HG02763 (cell line): ENCODE data around the gene KRTAP9-2.
"Not testable (repeated sequence)": the region's sequence is repeated elsewhere in the genome, so short reads cannot be mapped to it uniquely, and the experiment has no call there.

Experiments used
- ATAC-seq: cut with Tn5 transposase; IDR thresholded peaks from one replicate; pipeline ENCODE4 v1.9.1; 2021; ENCODE audit warnings: mild to moderate bottlenecking, moderate library complexity; ENCODE audit not compliant: unreplicated experiment

Gene KRTAP9-2

DNA sequence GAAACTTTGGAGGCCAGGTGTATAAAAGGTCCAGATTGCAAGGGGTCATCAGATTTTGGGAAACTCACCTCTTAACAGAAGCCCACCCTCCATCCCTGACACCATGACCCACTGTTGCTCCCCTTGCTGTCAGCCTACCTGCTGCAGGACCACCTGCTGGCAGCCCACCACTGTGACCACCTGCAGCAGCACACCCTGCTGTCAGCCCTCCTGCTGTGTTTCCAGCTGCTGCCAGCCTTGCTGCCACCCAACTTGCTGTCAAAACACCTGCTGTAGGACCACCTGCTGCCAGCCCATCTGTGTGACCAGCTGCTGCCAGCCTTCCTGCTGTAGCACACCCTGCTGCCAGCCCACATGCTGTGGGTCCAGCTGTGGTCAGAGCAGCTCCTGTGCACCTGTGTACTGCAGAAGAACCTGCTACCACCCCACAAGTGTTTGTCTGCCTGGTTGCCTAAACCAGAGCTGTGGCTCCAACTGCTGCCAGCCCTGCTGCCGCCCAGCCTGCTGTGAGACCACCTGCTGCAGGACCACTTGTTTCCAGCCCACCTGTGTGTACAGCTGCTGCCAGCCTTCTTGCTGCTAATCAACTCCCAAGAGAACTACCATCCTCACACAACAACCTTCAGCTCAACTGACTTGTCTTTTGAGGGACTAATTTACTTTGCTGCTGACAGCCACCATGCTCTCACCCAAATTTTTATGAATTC is 6.1 kb downstream of the KRTAP9-2 start, which contains the start of gene KRTAP9-3:
TSS of gene KRTAP9-3 (plus strand) at position 51 of the 707 bp plus-strand sequence. CDS start at position 104, 53 bp downstream.
- ATAC-seq, result not testable (repeated sequence)

DNA sequence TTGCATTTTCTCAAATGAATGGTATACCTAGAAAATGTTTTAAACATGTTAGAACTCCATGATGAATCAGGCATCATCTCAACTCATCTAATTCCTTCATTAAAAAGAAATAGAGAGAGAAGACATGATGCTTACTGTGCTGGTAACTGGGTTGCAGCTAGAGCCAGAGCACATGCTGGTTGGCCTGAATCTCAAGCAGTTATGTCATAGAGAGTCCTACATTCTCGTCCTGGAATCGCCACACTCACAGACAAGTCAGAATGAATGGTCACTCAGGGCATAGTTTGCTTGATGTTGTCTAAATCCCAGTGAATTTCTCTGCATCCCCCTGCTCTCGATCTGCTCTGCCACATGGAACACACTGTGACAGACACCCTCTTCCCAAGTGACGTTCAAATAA is 10.7 kb downstream of the KRTAP9-2 start:
- ATAC-seq, result not testable (repeated sequence)

DNA sequence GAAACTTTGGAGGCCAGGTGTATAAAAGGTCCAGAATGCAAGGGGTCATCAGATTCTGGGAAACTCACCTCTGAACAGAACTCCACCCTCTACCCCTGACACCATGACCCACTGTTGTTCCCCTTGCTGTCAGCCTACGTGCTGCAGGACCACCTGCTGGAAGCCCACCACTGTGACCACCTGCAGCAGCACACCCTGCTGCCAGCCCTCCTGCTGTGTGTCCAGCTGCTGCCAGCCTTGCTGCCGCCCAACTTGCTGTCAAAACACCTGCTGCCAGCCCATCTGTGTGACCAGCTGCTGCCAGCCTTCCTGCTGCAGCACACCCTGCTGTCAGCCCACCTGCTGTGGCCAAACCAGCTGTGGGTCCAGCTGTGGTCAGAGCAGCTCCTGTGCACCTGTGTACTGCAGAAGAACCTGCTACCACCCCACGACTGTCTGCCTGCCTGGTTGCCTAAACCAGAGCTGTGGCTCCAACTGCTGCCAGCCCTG is 11.5 kb downstream of the KRTAP9-2 start, which contains the start of gene KRTAP9-8:
TSS of gene KRTAP9-8 (plus strand) at position 51 of the 489 bp plus-strand sequence. CDS start at position 104, 53 bp downstream.
- ATAC-seq, result not testable (repeated sequence)

DNA sequence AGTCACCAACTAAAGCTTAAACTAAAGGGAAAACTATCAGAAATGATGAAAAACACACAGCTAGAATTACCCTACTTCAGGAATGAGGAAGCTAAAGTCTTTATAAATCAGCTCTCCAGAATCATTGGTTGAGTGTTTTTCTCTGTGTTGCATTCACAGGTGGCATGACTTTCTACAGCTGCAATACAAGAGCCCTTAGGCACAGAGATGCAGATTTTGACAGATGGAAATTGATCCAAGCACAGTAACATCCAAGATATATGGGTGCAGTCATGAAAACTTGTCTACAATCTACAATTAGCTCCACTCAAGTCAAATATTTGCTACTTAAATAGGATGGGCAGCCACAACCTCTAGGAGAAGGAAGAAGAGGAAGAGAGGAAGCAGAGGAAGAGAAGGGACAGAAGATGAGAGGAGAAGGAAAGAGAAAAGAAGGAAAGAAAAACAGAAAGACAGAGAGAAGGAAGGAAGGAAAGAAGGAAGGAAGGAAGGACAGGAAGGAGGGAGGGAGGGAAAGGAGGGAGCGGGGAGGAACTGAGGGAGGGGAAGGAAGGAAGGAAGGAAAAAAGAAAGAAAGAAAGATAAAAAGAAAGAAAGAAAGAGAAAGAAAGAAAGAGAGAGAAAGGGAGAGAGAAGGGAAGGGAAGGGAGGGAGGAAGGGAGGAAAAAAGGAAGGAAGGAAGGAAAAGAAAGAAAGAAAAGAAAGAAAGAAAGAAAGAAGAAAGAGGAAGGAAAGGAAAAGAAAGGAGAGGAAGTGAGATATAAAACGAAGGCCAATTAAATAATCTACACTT is 20.7 kb downstream of the KRTAP9-2 start:
- ATAC-seq, result not testable (repeated sequence)

DNA sequence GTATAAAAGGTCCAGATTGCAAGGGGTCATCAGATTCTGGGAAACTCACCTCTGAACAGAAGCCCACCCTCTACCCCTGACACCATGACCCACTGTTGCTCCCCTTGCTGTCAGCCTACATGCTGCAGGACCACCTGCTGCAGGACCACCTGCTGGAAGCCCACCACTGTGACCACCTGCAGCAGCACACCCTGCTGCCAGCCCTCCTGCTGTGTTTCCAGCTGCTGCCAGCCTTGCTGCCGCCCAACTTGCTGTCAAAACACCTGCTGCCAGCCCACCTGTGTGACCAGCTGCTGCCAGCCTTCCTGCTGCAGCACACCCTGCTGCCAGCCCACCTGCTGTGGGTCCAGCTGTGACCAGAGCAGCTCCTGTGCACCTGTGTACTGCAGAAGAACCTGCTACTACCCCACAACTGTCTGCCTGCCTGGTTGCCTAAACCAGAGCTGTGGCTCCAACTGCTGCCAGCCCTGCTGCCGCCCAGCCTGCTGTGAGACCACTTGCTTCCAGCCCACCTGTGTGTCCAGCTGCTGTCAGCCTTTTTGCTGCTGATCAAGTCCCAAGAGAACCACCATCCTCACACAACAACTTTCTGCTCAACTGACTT is 23.3 kb downstream of the KRTAP9-2 start, which contains the start of gene KRTAP9-4:
TSS of gene KRTAP9-4 (plus strand) at position 51 of the 604 bp plus-strand sequence. CDS start at position 85, 34 bp downstream.
- not testable (repeated sequence) for ATAC-seq

DNA sequence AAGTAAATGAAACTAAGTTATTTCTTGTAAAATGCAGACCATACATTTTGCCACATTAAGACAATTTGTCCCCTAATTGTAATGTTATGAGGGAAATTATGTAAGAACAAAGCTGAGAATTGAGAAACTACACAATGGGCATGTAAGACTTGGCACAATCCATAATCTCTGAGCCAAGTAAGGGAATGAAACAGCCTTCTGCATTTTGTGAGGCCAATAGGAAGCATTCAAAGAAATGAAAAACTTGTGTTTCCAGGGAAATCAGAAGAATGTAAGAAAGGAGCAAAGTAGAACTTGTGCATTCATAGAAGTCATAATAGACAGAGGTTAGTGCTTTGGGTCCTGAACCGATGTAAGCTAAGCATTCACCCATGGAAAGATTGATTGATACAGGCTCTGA is 24.8 kb downstream of the KRTAP9-2 start:
- ATAC-seq, result no peak

DNA sequence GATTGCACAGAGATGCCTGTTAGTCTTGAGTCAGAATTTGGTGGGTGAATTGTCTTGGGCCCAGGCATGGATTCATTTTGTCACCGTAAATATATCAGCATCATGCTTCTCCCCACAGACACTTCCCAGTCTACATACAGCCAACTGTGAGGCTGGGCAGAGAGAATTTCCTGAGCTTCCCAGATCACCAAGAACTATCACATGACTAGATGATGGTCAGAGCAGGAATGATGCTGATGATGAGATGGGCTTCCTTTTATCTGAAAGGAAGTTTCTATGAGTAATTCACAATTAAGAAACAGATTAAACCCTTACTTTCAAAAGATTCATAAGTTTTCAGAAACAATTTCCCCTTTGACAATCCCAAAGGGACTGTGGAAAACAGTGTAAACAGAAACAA is 28.4 kb downstream of the KRTAP9-2 start:
- ATAC-seq, result no peak

DNA sequence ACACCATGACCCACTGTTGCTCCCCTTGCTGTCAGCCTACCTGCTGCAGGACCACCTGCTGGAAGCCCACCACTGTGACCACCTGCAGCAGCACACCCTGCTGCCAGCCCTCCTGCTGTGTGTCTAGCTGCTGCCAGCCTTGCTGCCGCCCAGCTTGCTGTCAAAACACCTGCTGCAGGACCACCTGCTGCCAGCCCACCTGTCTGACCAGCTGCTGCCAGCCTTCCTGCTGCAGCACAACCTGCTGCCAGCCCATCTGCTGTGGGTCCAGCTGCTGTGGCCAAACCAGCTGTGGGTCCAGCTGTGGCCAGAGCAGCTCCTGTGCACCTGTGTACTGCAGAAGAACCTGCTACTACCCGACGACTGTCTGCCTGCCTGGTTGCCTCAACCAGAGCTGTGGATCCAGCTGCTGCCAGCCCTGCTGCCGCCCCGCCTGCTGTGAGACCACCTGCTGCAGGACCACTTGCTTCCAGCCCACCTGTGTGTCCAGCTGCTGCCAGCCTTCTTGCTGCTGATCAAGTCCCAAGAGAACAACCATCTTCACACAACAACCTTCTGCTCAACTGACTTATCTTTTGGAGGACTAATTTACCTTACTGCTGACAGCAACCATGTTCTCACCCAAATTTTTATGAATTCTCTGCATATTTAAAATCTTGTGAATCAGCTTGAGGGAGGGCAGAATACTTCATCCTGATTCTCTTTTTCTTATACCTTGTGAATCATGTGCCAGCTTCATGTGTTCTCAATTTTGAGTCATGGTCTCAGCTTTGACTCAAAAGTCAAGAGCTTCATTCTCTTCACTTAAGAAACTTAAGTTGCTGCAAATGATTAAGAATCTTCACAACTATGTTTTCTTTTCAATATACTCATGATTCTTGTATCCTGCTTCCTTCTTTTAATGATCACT is 29.2 kb downstream of the KRTAP9-2 start, which contains the start of gene KRTAP9-9:
TSS of gene KRTAP9-9 (plus strand) at position 4 of the 910 bp plus-strand sequence.
- ATAC-seq, result not testable (repeated sequence)

DNA sequence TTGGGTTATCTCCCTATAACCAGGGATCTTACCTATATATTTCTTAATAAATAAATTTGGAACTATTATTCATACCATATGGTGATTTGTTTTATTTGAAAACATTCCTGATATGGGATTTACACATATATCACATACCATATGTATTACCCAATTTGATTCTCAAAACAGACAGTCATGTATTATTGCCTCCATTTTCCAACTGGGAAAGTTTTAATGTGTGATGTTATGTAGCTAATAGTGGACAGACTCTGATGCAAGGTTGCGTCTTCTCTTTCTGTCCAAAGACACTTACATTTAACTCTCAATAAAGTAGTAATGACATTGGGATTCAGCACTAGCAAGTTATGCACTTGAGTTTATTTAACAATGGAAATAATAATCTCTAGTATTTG is 29.8 kb downstream of the KRTAP9-2 start:
- ATAC-seq, result no peak

DNA sequence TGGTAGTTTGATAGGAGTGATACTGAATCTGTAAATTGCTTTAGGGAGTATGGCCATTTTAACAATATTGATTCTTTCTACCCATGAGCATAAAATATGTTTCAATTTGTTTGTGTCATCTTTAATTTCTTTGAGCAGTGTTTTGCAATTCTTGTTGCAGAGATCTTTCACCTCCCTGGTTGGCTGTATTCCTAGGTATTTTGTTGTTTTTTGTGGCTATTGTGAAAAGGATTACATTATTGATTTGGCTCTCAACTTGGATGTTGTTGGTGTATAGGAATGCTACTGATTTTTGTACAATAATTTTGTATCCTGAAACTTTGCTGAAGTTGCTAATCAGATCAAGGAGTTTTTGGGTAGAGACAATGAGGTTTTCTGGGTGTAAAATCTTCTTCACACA is 32.0 kb downstream of the KRTAP9-2 start:
- ATAC-seq, result no peak

DNA sequence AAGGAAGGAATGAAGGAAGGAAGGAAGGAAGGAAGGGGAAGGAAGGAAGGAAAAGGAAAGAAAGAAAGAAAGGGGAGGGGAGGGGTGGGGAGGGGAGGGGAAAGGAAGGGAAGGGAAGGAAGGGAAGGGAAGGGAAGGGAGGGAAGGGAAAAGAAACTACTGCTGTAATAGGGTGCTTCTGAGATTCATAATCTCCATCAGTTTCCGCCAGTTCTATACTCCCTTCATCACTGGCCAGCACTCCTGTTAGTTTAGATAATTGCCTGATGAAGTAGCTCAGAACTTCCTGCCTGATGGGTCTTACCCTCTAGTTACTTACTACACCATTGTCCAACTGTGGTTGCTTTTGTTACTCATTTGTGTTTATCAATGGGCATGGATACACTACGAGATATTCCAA is 36.8 kb downstream of the KRTAP9-2 start:
- ATAC-seq, result no peak

DNA sequence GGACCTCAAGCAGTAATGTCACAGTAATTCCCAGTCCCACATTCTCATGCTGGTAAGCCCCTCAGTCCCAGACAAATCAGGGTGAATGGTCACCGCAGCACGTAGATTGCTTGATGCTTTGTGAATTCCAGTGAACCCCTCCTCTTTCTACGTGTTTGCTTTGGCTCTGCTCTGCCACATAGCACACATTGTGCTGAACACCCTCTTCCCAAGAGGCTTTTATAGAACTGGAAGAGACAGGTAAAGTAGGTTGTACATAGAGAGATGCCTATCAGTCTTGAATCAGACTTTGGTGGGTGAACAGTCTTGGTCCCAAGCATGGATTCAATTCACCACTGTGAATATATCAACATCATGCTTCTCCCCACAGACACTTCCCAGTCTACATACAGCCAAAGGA is 38.2 kb downstream of the KRTAP9-2 start:
- ATAC-seq, result no peak

DNA sequence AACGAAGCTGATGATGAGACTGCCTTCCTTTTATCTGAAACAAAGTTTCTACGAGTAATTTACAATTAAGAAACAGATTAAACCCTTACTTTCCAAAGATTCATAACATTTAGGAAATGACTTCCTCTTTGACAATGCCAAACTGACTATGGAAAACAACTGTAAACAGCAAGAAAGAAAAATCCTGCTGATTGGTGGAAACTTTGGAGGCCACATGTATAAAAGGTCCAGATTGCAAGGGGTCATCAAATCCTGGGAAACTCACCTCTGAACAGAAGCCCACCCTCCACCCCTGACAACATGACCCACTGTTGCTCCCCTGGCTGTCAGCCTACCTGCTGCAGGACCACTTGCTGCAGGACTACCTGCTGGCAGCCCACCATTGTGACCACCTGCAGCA is 38.6 kb downstream of the KRTAP9-2 start, which contains the start of gene KRTAP9-6:
TSS of gene KRTAP9-6 (plus strand) at position 301 of the 400 bp plus-strand sequence. CDS start at position 301, 0 bp downstream.
- no peak for ATAC-seq

DNA sequence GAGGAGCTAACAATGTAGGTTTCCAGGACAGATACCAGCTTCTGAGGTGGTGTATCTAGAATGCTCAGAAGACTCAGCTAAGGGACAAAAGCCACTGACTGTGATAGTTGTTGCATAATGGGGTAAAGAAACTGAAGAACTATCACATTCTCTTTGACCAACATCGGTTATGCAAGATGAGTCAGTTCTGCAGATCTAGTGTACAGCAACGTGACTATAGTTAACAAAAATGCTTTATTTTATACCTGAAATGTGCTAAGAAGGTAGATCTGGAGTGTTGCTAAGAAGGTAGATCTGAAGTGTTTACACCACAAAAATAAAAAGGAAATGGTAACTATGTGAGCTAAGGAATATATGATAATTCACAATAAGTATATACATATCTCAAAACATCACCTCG is 41.3 kb downstream of the KRTAP9-2 start:
- no peak for ATAC-seq

DNA sequence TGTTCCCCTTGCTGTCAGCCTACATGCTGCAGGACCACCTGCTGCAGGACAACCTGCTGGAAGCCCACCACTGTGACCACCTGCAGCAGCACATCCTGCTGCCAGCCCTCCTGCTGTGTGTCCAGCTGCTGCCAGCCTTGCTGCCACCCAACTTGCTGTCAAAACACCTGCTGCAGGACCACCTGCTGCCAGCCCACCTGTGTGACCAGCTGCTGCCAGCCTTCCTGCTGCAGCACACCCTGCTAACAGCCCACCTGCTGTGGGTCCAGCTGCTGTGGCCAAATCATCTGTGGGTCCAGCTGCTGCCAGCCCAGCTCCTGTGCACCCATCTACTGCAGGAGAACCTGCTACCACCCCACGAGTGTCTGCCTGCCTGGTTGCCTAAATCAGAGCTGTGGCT is 44.9 kb downstream of the KRTAP9-2 start:
- ATAC-seq, result not testable (repeated sequence)

DNA sequence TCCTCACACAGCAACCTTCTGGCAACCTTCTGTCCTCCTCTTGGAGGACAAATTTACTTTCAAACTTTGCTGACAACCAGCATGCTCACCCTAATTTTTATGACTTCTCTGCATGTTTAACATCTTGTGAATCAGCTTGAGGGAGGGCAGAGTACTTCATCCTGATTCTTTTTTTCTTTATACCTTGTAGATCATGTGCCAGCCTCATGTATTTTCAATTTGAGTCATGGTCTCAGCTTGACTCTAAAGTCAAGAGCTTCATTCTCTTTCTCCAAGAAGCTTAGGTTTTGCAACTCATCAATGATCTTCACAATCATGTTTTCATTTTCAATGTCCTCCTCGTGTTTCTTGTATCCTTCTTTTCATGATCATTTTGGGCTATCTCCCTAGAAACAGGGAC is 45.4 kb downstream of the KRTAP9-2 start:
- no peak for ATAC-seq

DNA sequence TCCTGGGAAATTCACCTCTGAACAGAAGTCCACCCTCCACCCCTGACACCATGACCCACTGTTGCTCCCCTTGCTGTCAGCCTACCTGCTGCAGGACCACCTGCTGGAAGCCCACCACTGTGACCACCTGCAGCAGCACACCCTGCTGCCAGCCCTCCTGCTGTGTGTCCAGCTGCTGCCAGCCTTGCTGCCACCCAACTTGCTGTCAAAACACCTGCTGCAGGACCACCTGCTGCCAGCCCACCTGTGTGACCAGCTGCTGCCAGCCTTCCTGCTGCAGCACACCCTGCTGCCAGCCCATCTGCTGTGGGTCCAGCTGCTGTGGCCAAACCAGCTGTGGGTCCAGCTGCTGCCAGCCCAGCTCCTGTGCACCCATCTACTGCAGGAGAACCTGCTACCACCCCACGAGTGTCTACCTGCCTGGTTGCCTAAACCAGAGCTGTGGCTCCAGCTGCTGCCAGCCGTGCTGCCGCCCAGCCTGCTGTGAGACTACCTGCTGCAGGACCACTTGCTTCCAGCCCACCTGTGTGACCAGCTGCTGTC is 49.3 kb downstream of the KRTAP9-2 start, which contains the start of gene KRTAP9-7:
TSS of gene KRTAP9-7 (plus strand) at position 51 of the 543 bp plus-strand sequence. CDS start at position 51, 0 bp downstream.
- not testable (repeated sequence) for ATAC-seq
